AG10803 (cell line): ENCODE measurements around the gene CDS2.

Experiments used
- DNase-seq: peaks from one replicate; pipeline ENCODE4 v3.0.0; 2010; ENCODE audit warnings: low read depth
- H3K4me3 ChIP-seq: 2 replicates; pipeline ENCODE4 v1.5.1; 2011; ENCODE audit warnings: mild to moderate bottlenecking, low read length, control low read depth
- CTCF ChIP-seq: conservative IDR thresholded peaks from 2 replicates; pipeline ENCODE4 v1.5.1; 2011; ENCODE audit warnings: mild to moderate bottlenecking, low read length, control low read depth, inconsistent platforms

The CDS2 gene

GRCh38 chr20:5161536-5162164, 34.8 kb downstream of the CDS2 start:
- TF ChIP-seq CTCF = no peak
- no peak for DNase-seq
- H3K4me3 ChIP-seq = no peak overlapping the region

- TF ChIP-seq CTCF = no peak
- no peak overlapping the region for H3K4me3 ChIP-seq
- no peak for DNase-seq
Measured at GRCh38 chr20:5164645-5165625, 38.1 kb downstream of the CDS2 start.

GRCh38 chr20:5168651-5169396, 42.0 kb downstream of the CDS2 start:
- no peak overlapping the region for H3K4me3 ChIP-seq
- no peak for TF ChIP-seq CTCF
- no peak for DNase-seq

GRCh38 chr20:5170341-5170740, 43.5 kb downstream of the CDS2 start:
- no peak overlapping the region for H3K4me3 ChIP-seq
- TF ChIP-seq CTCF = no peak
- DNase-seq = no peak

- DNase-seq = no peak
Measured at GRCh38 chr20:5171064-5171789, 44.4 kb downstream of the CDS2 start.

More at GRCh38 chr20:5171064-5171789, 44.4 kb downstream of the CDS2 start:
- TF ChIP-seq CTCF = no peak
- no peak overlapping the region for H3K4me3 ChIP-seq
